ENCODE measurements around the gene MATN1.
A peak's percentile ranks its signal among the peaks of the same experiment; 100 is the strongest.
"Not testable (repeated sequence)": the region's sequence is repeated elsewhere in the genome, so short reads cannot be mapped to it uniquely, and the experiment has no call there.

MATN1 gene, protein sequence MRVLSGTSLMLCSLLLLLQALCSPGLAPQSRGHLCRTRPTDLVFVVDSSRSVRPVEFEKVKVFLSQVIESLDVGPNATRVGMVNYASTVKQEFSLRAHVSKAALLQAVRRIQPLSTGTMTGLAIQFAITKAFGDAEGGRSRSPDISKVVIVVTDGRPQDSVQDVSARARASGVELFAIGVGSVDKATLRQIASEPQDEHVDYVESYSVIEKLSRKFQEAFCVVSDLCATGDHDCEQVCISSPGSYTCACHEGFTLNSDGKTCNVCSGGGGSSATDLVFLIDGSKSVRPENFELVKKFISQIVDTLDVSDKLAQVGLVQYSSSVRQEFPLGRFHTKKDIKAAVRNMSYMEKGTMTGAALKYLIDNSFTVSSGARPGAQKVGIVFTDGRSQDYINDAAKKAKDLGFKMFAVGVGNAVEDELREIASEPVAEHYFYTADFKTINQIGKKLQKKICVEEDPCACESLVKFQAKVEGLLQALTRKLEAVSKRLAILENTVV

DNA sequence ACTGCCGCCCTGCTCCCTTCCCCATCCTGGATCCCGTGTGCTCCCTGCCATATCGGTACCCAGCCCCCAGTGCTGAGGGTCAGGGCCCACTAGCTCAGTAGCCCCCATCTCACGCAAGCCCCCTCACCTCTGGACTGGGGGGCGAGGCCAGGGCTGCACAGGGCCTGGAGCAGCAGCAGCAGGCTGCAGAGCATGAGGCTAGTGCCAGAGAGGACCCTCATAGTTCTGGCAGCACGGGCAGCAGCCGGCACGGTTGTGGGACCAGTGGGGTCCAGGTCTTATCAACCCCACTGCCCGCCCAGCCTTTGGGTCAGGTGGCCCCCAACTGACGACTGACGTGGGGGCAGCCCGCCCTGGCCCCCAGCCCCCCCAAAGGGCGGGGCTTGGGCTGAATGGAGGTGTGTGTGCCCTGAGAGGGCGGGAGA lies at the start of gene MATN1:
TSS of gene MATN1 (minus strand) at position 255 of the 425 bp plus-strand sequence. CDS start at position 221, 34 bp downstream.
- no peak for DNase-seq

DNA sequence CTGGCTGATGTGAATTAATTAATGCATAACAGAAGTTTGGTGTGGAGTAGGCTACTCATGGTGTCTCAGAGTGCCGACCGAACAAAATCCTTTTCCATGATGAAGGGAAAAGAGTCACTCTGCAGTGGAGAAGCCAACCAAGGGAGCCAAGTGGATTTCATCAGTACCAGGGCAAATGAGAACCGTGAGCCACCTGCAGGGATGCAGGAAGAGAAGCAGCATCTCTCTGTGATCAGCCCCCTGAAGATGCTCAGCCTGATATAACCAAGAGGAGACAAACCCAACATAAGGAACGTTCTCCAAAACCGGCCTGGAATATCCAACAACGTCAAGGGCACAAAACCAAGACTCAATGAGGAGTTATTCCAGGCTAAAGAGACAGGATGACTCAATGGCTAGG lies 47.6 kb upstream of the MATN1 start:
- no peak for DNase-seq

DNA sequence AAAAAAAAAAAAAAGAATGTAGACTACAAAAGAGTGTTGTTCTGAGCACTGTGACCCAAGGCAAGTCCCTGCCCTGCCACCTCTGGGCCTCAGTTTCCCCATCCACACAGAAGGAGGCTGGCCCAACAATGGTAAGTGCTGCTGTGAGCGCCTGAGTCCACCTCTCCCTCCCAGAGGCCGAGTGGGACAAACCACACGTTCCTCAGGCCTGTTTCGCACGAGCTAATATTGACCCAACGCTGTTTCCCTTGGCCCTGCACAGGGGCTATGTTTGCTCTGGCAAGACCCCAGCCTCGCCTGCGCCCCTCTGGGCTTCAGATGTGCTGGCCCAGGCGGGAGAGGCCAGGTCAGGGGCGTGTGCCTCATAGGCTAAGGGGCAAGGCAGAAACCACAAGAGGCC lies 46.8 kb upstream of the MATN1 start:
- DNase-seq: no peak

DNA sequence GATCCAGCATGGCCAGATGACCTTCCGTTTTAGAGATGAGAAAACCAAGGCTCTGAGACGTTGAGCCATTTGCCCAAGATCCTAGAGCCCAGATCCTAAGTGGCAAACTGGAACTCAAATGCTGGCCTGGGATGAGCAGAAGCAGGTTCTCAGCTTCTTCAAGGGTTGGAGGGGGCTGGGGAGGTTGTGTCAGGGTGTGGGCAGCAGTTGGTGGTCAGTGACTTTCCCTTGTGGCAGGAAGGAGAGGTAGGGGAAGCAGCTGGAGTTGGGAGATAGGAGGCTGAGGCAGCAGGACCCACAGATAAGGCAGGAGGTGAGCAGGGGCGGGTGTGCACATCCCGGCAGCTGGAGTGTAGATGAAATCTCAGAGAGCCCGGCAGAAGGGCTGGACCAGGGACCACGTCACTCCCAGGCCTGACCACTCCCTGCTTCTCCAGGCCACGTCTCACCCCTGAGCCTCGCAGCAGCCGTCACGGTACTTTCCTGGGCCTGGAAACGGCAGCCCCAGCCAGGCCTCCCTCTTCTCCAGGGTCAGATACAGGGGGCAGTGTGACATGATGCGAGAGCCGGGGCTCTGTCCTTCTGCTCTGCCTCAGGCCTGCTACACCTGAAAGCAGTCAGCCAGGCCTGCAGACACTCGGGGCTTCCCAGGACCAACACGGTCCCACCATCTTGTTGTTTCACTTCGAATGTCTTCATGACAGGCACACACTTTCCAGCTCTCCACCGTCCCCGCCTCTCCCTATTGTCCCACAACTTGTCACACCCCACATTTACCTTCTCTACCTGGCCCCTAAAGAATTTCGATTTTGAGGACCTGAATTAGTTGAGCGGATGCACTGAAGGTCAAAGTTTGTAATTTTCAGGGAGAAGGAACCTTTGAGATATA lies 45.7 kb upstream of the MATN1 start:
- no peak for DNase-seq

DNA sequence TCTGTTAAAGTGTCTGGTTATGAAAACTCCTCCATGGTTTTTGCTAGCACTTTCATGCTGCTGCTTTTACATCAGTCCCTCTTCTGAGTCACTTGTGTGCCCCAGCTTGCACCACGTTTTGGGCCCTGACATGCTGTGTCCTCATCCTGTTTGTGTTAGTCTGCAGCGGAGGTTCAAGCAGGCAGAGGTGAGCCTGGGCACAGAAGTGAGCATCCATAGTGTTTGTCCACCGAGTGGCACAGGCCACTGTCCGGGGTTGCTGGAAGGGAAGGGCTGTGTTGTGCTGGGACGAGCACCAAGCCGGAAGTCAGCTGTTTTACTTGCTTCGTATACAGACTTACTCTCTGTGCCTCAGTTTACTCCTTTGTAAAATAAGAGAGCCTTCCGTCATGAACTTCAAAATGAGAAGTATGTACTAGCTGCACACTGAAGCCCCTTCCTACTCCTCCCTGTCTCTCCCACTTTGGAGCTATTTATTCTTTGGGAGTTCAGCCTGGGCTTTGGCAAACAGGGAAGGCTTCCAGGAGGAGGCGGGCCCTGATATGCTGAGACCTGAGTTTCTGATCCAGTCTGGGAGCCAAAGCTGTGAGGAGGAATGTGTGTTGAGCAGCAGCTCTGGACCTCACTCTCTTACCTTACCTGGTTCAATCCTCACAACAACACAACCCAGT lies 44.9 kb upstream of the MATN1 start:
- DNase-seq: no peak

DNA sequence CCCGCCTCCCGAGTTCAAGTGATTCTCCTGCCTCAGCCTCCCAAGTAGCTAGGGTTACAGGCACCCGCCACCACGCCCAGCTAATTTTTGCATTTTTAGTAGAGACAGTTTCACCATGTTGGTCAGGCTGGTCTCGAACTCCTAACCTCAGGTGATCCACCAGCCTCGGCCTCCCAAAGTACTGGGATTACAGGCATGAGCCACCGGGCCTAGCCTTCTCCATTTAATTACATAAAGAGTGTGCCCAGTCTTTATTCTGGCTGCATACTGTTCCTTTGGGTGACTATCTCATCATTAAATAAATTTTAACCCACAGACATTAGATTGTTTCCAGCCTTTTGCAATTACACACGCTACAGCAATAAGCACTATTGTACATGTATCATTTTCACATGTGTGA lies 43.6 kb upstream of the MATN1 start:
- not testable (repeated sequence) for DNase-seq

DNA sequence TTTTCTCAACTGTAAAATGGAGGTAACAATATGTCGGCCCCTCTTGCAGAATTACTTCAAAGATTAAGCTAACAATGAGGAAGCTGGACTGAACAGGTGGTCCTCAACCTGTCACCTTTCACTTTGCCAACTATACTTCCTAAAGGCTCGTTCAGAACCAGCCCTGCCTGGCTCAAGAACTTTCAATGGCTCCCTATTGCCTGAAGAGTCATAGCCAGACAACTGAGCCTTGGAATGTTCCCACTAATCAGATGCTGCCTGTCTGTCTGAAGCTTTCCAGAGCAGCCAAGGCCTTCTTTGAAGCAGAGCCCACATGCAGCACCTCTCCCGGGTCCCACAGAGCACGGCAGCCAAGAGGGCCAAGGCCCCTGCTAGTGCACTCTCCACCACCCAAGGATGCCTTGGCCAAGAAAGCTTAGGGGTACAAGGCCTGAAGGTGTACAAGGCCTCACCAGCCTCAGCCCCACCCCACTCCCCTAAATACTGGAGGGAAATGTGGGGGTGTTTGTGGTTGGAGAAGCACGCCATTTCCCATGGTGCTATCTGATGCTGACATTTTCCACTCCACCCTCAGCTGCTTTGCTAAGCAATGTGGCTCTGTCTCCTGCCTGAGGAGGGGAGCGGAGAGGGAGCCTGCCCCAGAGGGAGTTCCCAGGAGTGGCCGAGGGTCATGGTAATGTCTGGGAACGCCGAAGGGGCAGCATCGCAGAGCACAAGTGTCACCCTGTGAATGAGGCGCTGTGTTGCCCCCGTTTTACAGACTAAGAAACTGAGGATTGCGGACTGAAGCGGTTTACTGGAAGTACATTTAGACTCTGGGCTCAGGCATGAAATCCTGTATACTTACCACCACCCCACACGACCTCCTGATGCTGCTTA lies 42.4 kb upstream of the MATN1 start:
- no peak for DNase-seq

DNA sequence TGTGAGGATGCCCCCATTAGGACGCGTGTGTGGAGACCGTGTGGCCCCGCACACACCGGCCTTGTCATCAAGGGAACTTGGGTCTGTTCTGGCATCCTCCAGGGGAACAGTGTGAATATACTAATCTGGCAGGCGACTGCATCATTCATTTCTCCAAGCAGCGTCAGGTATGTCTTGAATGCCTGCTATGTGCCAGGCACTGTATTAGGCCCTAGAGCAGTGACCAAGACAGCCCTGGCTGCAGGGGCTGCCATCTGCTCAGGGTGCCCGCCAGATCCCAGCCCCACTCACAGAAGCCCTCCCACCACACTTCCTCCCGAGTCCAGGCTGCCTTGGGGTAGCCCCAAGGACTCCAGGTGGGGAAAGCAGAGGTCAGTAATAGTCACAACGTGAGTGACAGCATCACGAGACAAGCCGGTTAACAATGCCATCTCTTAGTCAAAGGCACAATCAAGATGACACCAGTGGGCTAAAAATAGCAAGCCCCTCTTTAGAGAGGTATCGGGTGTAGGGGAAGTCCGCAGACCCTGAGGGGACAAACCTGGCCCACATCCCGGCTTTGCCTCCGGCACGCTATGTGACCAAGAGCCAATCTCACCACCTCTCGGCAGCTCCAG lies 41.7 kb upstream of the MATN1 start:
- DNase-seq: no peak

DNA sequence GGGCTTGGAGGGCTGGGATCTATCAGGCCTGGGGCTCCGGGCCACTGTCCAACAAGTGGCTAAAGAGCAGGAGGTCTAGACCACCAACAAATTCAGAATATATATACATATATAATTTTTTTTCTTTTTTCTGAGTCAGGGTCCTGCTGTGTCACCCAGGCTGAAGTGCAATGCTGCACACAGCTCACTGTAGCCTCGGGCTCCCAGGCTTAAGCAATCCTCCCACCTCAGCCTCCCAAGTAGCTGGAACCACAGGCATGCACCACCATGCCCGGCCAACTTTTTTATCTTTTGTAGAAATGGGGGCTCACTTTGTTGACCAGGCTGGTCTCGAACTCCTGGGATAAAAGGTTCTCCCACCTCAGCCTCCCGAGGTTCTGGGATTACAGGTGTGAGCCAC lies 41.0 kb upstream of the MATN1 start:
- DNase-seq: no peak

DNA sequence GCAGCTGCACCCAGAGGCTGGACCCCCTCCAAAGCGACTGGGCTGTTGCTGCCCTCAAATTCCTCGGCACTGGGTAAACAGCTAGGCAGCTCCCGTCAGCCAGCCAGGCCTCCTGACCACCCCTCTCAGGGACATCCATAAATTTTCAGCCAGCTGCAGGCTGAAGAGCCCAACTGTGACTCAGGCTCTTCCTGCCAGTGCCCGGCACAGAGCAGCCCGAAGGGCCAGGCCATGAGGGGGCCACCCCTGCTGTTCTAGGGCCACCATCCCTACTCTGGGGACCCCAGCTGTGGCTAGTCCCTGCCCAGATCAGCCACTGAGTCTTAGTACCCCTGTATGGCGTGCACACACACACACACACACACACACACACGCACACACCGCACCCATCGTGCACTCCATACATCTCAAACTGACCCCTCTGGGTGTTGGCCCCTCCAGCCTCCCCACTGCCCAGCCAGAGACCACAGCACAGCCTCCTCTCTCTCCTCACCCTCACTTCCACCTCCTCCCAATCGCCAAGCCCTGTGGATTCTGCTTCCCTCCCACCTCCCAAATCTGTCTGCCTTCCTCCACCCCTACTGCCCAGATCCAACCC lies 40.4 kb upstream of the MATN1 start:
- no peak for DNase-seq

DNA sequence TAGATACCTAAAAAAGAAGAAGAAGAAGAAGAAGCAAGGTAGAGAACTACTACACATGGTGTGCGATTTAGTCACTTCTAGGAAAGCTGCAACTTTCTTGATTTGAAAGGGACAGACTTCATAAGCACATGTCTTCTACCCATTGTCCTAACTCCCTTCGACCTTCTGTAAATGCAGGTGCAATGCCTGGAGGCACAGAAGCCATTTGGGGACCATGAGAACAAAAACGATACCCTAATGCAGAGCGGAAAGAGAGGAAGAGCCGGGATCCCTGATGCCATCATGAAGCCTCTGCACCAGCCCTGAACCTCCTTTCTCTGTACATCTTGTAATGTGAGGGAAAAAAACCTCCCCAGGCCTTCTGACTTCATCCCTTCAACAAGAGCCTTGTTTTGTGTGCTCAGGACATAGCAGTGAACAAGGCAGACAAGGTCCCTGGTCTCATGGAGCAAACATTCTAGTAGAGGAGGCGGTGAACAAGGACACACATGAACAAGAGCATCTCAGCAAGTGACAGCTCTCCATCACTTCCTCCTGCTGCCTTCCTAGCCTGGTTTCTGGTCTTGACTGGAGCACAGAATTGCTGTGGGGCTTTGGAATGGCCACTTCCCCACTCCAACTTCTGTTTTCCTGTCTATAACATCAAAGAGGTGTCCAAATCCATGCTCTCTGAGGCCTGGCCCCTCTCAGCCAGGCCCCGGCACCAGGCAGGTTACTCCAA lies 39.7 kb upstream of the MATN1 start:
- DNase-seq: no peak

DNA sequence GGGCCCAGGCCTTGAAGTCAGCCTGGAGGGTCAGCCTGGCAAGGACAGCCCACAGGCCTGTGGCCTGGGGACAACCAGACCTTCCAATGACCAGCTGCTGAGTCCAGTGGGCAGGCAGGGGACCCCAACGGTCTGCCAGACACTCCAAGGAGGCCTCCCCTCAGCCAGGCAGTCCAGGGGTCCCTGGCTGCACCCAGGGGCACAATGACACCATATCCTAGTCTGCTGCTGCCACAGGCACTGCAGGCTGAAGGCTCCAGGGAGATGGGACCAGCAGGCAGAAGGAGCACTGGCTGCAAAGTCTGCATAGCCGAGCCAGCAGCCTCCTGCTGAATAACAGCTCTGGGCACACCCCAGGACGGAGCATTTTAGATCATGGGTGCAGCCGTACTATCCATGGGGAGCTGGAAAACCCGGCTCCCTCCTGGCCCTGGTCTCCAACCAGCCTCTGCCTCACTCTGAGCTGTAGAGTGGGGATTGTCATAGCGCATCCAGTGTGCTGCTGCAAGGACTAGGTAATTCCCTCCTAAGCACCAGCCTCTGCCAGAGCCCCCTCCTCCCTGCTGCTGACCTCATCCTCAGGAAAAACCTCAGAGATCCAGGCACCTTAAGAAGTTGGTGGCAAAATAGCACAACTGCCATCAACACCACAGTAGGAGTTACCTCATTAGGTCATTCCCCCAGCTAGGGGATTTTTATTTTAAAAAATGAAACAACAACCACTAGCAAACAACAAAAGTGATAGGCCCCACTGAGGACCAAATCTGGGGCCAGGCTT lies 39.0 kb upstream of the MATN1 start:
- DNase-seq: no peak

DNA sequence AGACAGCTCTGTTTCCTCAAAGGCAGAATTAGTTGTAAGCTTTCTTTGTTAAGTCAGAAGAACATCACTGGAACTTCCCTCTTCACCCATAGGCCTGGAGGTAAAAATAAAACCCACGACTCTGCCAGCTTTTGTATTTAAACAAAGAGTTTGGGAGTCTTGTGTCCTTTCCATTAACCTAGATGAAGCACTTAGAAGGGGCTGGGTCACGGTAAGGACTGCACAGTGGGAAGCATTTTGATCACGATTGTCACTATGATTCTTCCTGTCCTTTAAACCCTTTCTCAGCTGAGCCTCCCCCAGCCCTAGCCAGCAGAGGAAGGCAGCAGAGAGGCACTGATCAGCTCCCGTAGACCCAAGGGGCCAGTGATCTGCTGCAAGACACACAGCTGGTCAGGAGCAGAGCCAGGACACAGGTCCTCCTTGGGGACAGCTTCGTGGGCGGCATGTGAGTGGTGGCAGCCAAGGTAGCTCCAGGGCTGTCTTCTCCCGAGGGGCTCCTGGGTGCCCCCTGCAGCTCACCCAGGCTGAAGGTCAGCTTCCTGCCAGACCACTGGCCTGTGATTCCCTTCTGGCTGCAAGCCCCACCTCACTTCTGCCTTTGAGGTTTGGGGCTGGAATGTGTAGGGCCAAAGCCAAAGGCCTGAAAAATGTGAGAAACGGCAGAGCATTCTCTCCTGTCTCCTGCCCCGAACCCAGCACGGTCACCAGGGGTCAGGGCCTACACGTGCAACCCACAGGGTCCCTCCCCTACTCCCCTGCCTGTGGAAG lies 38.2 kb upstream of the MATN1 start:
- no peak for DNase-seq

DNA sequence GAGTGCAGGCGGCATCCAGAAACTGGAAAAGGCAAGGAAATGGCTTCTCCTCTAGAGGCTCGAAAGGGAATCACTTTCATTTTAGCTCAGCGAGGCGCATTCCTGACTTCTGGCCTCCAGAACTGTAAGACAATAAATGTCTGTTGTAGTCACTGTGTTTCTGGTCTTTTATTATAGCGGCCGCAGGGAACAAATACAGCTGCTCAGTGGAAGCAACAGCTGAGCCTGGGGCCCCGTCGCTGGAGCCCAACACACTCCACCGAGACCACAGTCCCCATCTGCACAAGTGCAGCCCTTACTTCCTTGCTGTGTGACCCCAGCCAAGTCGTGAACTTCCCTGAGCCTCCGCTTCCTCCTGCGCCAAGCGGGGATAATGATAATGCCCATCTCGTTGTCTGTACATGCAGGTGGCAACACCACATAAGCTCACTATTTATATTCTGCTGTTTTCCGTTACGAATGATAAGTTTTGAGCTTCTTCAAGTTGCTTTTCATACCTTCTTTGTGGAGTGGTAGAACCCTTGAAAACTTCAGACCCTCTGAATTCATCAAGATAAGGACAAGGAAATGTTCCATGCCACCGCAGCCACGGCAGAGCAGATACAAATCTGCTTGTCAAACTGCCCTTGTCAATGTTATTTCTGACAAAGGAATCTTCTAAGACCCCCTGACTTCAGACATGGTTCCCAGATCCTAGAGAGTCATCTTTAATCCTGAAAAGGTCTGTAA lies 37.4 kb upstream of the MATN1 start:
- no peak for DNase-seq

DNA sequence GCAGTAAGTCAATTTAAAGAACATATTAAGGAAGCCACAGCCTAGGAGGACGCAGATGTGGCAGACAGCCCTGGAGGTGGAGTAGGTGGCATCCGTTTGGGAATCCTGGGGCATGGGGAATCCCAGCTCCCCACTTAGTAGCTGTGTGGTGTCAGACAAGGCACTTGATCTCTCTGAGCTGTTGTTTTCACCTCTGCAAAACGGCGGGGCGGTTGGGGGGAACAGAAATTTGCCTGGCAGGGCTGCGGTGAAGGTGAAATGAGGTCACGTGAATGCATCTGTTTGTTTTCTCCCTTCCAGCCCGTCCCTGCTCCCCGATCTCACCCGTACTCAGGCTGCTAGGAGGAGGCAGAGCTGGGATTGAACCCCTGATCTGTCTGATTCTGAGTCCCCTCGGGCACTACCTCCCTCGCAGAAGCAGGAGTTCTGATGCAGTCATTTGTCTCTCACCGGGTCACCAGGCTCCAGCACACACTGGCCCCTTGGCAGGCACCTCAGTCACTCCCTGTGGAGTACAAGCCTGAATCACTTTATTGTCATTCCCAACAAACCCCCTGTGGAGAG lies 36.4 kb upstream of the MATN1 start:
- DNase-seq: peak; percentile 78

DNA sequence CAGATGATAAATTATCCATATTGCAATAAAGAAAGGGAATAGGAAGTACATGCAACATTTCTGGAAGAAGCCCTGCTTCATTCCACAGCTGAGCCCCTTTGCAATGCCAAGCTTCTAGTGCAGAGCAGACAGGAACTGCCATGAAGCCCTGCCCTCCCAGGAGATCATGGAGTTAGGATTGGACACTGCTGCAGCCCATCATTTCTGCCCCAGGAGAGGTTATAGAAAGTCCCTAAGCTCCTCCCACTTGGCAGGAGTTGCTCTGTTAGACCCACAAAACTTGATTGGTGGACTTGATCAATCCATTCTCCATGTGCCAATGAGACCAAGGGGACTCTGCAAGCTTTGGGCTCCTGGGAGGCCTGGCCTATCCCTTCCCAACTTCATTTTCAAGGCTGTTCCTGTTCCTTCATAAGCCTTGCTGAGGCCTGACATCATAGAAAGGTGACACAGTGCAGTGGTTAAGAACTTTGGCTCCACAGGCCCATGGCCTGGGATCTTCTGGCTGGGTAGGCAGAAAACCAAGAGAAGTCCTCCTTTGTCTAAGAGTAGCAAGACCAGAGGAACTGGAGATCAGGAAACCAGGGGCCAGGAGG lies 35.5 kb upstream of the MATN1 start:
- DNase-seq: no peak

DNA sequence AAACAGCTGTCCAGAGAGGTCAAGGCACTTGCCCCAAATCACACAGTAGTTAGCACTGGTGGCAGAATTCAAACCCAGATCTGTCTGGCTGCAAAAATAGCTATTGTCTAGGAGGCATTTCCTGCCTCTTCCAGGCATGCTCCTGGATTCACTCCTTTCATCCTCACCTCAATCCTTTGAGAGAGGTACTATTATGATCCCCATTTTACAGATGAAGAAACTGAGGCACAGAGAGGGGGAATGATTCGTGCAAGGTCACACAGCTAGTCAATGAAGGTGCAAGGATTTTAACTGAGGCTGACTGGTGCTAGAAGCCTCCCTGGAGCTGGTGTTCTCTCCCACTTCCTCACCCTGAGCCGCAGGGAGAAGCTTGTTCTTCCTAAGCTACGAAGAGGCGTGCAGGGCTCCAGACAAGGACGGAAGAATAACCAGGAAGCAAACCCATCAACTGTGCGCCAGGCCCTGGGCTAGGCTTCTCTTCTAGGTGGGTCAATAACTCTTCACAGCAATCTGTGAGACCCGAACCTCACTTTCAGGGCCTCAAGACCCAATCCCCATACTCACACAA lies 34.8 kb upstream of the MATN1 start:
- no peak for DNase-seq

Measured in CD4-positive, alpha-beta T cell treated with Interleukin-17A for 1 hour (primary cell).